ENCODE measurements around the gene KLKB1. TPM values are rescaled to one million over a fixed set of nuclear protein-coding genes. Genes with fewer than 3 reads are reported as not detected.

The KLKB1 gene
- total RNA-seq, 6 experiments from 2014 or later: 48.1 to 130 (median 75.8) TPM

GRCh38 chr4:186200516-186200915, 26.8 kb upstream of the KLKB1 start:
- intact Hi-C loops (cut with DNase I): no loop called here
- TF ChIP-seq CTCF (IDR thresholded peaks at IDR 0.05) (no peak), POLR2A (IDR thresholded peaks at IDR 0.05) (no peak)
- Histone ChIP-seq H3K27ac (no peak overlapping the region), H3K27me3 (no peaks in the 10 kb centered on the region), H3K4me1 (peaks cover 0 to 7% (median 2%) of the 10 kb centered on the region in 4 donors), H3K9me3 (no peaks in the 10 kb centered on the region), H3K4me3 (no peak overlapping the region), H3K36me3 (peaks cover 0 to 25% (median 7%) of the 10 kb centered on the region in 4 donors)
- DNase-seq: no peak
- ATAC-seq: no peak
- 94% methylated on average over 6 of the region's 6 CpGs for WGBS (ENCODE audit: insufficient coverage, low coverage, low lambda C conversion rate, missing lambda C conversion rate)

- H3K9me3 ChIP-seq: no peaks in the 10 kb centered on the region
- no peak overlapping the region for H3K27ac ChIP-seq
- no peak overlapping the region for H3K4me3 ChIP-seq
- intact Hi-C loops (cut with DNase I): no loop called here
- DNase-seq (no peak), ATAC-seq (no peak)
- TF ChIP-seq POLR2A (IDR thresholded peaks at IDR 0.05): no peak
- no peak for TF ChIP-seq CTCF (IDR thresholded peaks at IDR 0.05)
- H3K36me3 ChIP-seq: peaks cover 0 to 27% (median 7%) of the 10 kb centered on the region in 4 donors
- WGBS (ENCODE audit: insufficient coverage, low coverage, low lambda C conversion rate, missing lambda C conversion rate): 86% methylated on average over 7 of the region's 7 CpGs
- no peaks in the 10 kb centered on the region for H3K27me3 ChIP-seq
- peaks cover 0 to 4% (median 0%) of the 10 kb centered on the region in 4 donors for H3K4me1 ChIP-seq
Observed at GRCh38 chr4:186201010-186201409, 26.3 kb upstream of the KLKB1 start.

- intact Hi-C loops (cut with DNase I): no loop called here
- Histone ChIP-seq H3K36me3 (peaks cover 0 to 27% (median 7%) of the 10 kb centered on the region in 4 donors), H3K4me1 (no peaks in the 10 kb centered on the region), H3K4me3 (no peak overlapping the region), H3K27ac (no peak overlapping the region), H3K27me3 (no peaks in the 10 kb centered on the region), H3K9me3 (no peaks in the 10 kb centered on the region)
- 15% methylated on average over 9 of the region's 9 CpGs for WGBS (ENCODE audit: insufficient coverage, low coverage, low lambda C conversion rate, missing lambda C conversion rate)
- ATAC-seq (peak; percentile 92 to 99 (median 95)), DNase-seq (peak; percentile 62 to 66 (median 64))
- TF ChIP-seq POLR2A (IDR thresholded peaks at IDR 0.05) (no peak), CTCF (IDR thresholded peaks at IDR 0.05) (peak; percentile 63 to 88 (median 74))
Observed at GRCh38 chr4:186201535-186202230, 25.6 kb upstream of the KLKB1 start.

GRCh38 chr4:186202490-186203140, 24.7 kb upstream of the KLKB1 start:
- 89% methylated on average over 7 of the region's 8 CpGs for WGBS (ENCODE audit: insufficient coverage, low coverage, low lambda C conversion rate, missing lambda C conversion rate)
- TF ChIP-seq POLR2A (IDR thresholded peaks at IDR 0.05): no peak
- TF ChIP-seq CTCF (IDR thresholded peaks at IDR 0.05): no peak
- H3K4me3 ChIP-seq: no peak overlapping the region
- H3K27me3 ChIP-seq: no peaks in the 10 kb centered on the region
- peaks cover 0 to 27% (median 2%) of the 10 kb centered on the region in 4 donors for H3K36me3 ChIP-seq
- H3K9me3 ChIP-seq: no peaks in the 10 kb centered on the region
- no peaks in the 10 kb centered on the region for H3K4me1 ChIP-seq
- DNase-seq (no peak), ATAC-seq (no peak)
- intact Hi-C loops (cut with DNase I): no loop called here
- H3K27ac ChIP-seq: no peak overlapping the region

Data from right lobe of liver (tissue), 6 donors.